K562 (cell line): ENCODE results near the gene AKR1C3. TPM values are rescaled to one million over a fixed set of nuclear protein-coding genes. Genes with fewer than 3 reads are reported as not detected.

Source experiments
- ATF1 ChIP-seq, 2 experiments: fragments of 450-650 bp in 1 of 2; IDR thresholded peaks; 2 replicates each; pipeline ENCODE4 v1.6.1; 2016; ENCODE audit warnings: missing compliant biosample characterization in 1 of 2, missing genetic modification characterization in 1 of 2
- CBX5 ChIP-seq: IDR thresholded peaks from 2 replicates; pipeline ENCODE4 v1.6.1; 2014; ENCODE audit warnings: low read depth, borderline replicate concordance
- CEBPB ChIP-seq: fragments of 450-650 bp; IDR thresholded peaks from 2 replicates; pipeline ENCODE4 v1.6.1; 2016; ENCODE audit warnings: missing genetic modification characterization, missing compliant biosample characterization
- GABPB2 ChIP-seq: fragments of 250-450 bp; sonication (Bioruptor Pico); conservative IDR thresholded peaks from 2 replicates; pipeline ENCODE4 v1.5.1; 2021; ENCODE audit warnings: mild to moderate bottlenecking
- KDM2B ChIP-seq: fragments of 250-450 bp; sonication (Bioruptor Pico); IDR thresholded peaks from 2 replicates; pipeline ENCODE4 v1.8.0; 2021; ENCODE audit warnings: mild to moderate bottlenecking, moderate library complexity
- KLF6 ChIP-seq: fragments of 250-450 bp; sonication (Bioruptor Pico); IDR thresholded peaks from 2 replicates; pipeline ENCODE4 v1.4.0; 2020; ENCODE audit warnings: mild to moderate bottlenecking, moderate library complexity, borderline replicate concordance
- MAFG ChIP-seq: fragments of 450-650 bp; conservative IDR thresholded peaks from 2 replicates; pipeline ENCODE4 v1.6.1; 2016; ENCODE audit warnings: missing genetic modification characterization, missing compliant biosample characterization
- MAFK ChIP-seq: IDR thresholded peaks from 2 replicates; pipeline ENCODE4 v1.6.1; 2011; ENCODE audit warnings: low read length, improper control_type of control experiment
- MYBL2 ChIP-seq, 2 experiments: fragments of 450-650 bp in 1 of 2; sonication (generic) in 1 of 2; formaldehyde crosslinking in 1 of 2; IDR thresholded peaks; 2 replicates each; pipeline versions ENCODE4 v1.6.1 to v1.8.1; 2017 to 2022; ENCODE audit warnings: borderline replicate concordance in 1 of 2, inconsistent platforms in 1 of 2, low read depth in 1 of 2, mild to moderate bottlenecking in 1 of 2, missing genetic modification reagents in 1 of 2, moderate library complexity in 1 of 2
- NELFE ChIP-seq: IDR thresholded peaks from 2 replicates; pipeline ENCODE4 v1.6.1; 2011; ENCODE audit warnings: mild to moderate bottlenecking; ENCODE audit not compliant: insufficient read depth, insufficient read length
- NFRKB ChIP-seq: fragments of 450-650 bp; IDR thresholded peaks from 2 replicates; pipeline ENCODE4 v1.6.1; 2016; ENCODE audit warnings: low read depth
- PHB2 ChIP-seq: fragments of 450-650 bp; IDR thresholded peaks from 2 replicates; pipeline ENCODE4 v1.6.1; 2017; ENCODE audit warnings: low read depth
- PRMT5 ChIP-seq: sonication (generic); formaldehyde crosslinking; IDR thresholded peaks from 2 replicates; pipeline ENCODE4 v1.5.0; 2020; ENCODE audit warnings: missing genetic modification reagents
- RBM22 ChIP-seq: fragments of 200-400 bp; formaldehyde crosslinking; IDR thresholded peaks from 2 replicates; pipeline ENCODE4 v1.6.1; 2018; ENCODE audit warnings: low read length, low read depth; ENCODE audit not compliant: poor library complexity, severe bottlenecking
- RBM39 ChIP-seq: fragments of 200-400 bp; formaldehyde crosslinking; optimal IDR thresholded peaks from 2 replicates; pipeline ENCODE3; 2018; ENCODE audit warnings: low read depth, low read length
- RFX1 ChIP-seq: fragments of 450-650 bp; IDR thresholded peaks from 2 replicates; pipeline ENCODE4 v1.6.1; 2016; ENCODE audit warnings: mild to moderate bottlenecking, moderate library complexity
- RNF219 ChIP-seq: fragments of 250-450 bp; sonication (Bioruptor Pico); IDR thresholded peaks from 2 replicates; pipeline ENCODE4 v1.5.0; 2022; ENCODE audit warnings: mild to moderate bottlenecking
- SMC3 ChIP-seq: conservative IDR thresholded peaks from 2 replicates; pipeline ENCODE4 v1.6.1; 2011; ENCODE audit warnings: low read depth, low read length, improper control_type of control experiment; ENCODE audit not compliant: insufficient read depth
- TAF7 ChIP-seq: fragments of 450-650 bp; IDR thresholded peaks from 2 replicates; pipeline ENCODE4 v1.6.1; 2016; ENCODE audit warnings: missing genetic modification characterization, missing compliant biosample characterization
- ZBTB9 ChIP-seq: fragments of 450-650 bp; formaldehyde crosslinking; IDR thresholded peaks from 2 replicates; pipeline ENCODE4 v1.4.0; 2020; ENCODE audit warnings: mild to moderate bottlenecking, moderate library complexity
- ZNF707 ChIP-seq: fragments of 250-450 bp; sonication (Bioruptor Pico); conservative IDR thresholded peaks from 2 replicates; pipeline ENCODE4 v1.8.0; 2022; ENCODE audit warnings: inconsistent platforms, mild to moderate bottlenecking, moderate library complexity
- ZNF764 ChIP-seq: fragments of 250-450 bp; sonication (Bioruptor Pico); IDR thresholded peaks from 2 replicates; pipeline ENCODE4 v1.4.0; 2020; ENCODE audit warnings: low read depth, mild to moderate bottlenecking, moderate library complexity
- polyA plus RNA-seq, 8 experiments: library from polyadenylated mRNA; depleted of rRNA in 4 of 8; stranded (reverse) in 5 of 8; unstranded in 3 of 8; fragments of >200 nt; fragmentation: Nextera tagmentation in 2 of 8; fragmentation: Illumina TruSeq in 1 of 8; extraction: Ambion mirVana in 2 of 8; extraction: Trizol in 1 of 8; gene quantifications; 2 replicates each; pipeline versions ENCODE4 v1.2.1 to v1.2.3, GENCODE V29; 2011 to 2014; ENCODE audit warnings: inconsistent platforms in 1 of 8, missing spikeins in 1 of 8
- total RNA-seq, 7 experiments: library from RNA; depleted of rRNA in 6 of 7; stranded (reverse); fragments of >200 nt in 6 of 7; fragmentation: Illumina TruSeq in 2 of 7; extraction: Trizol in 2 of 7; gene quantifications; 2 replicates each; pipeline versions ENCODE4 v1.2.1 to v1.2.3, GENCODE V29; 2011 to 2021; ENCODE audit warnings: low replicate concordance in 1 of 7
- TF ChIP-seq, protein P1 (sequence below): fragments of 250-450 bp; sonication (Bioruptor Pico); IDR thresholded peaks from 2 replicates; pipeline ENCODE4 v1.5.0; 2021
- TF ChIP-seq, protein P2 (sequence below): sonication (generic); formaldehyde crosslinking; IDR thresholded peaks from 2 replicates; pipeline ENCODE4 v1.8.1; 2022; ENCODE audit warnings: missing genetic modification reagents

AKR1C3 gene
- total and polyA plus RNA-seq, 9 of the 15 experiments (the other 6 are each of a cell fraction or from before 2014, with no cell fraction given), result 4.6 to 20.4 (median 10.1) TPM

GRCh38 chr10:5078547-5079180 lies 15.6 kb upstream of the AKR1C3 start (continued):
- no peak for TF ChIP-seq PHB2
- no peak for TF ChIP-seq KDM2B (CRISPR knock-in tag)
- TF ChIP-seq NELFE, result no peak
- TF ChIP-seq KLF6 (CRISPR knock-in tag), result no peak
- TF ChIP-seq ZNF764, result no peak
- no peak for TF ChIP-seq ATF1 (CRISPR knock-in tag; IDR thresholded peaks at IDR 0.05)
- 0 out of 2 replicates have a peak, but pooled peaks have one; percentile 15 for TF ChIP-seq ATF1 (tag; IDR thresholded peaks at IDR 0.05)
- no peak for TF ChIP-seq GABPB2 (CRISPR knock-in tag)
- TF ChIP-seq RNF219, result no peak
- no peak for TF ChIP-seq RFX1
- no peak for TF ChIP-seq SMC3
- TF ChIP-seq MAFK, result peak; percentile 96
- TF ChIP-seq, protein P1, sequence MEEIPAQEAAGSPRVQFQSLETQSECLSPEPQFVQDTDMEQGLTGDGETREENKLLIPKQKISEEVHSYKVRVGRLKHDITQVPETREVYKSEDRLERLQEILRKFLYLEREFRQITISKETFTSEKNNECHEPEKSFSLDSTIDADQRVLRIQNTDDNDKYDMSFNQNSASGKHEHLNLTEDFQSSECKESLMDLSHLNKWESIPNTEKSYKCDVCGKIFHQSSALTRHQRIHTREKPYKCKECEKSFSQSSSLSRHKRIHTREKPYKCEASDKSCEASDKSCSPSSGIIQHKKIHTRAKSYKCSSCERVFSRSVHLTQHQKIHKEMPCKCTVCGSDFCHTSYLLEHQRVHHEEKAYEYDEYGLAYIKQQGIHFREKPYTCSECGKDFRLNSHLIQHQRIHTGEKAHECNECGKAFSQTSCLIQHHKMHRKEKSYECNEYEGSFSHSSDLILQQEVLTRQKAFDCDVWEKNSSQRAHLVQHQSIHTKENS, result no peak
- TF ChIP-seq RBM39, result no peak
- no peak for TF ChIP-seq ZNF707 (CRISPR knock-in tag)
- TF ChIP-seq RBM22, result no peak
- peak; percentile 72; the same call in 1 of the 2 replicates for TF ChIP-seq NFRKB
- no peak for TF ChIP-seq MYBL2 (IDR thresholded peaks at IDR 0.05; ENCODE audit: low read depth)
- TF ChIP-seq MYBL2 (CRISPR knock-in tag; IDR thresholded peaks at IDR 0.05; ENCODE audit: borderline replicate concordance), result no peak
- TF ChIP-seq MAFG, result peak; percentile 95
- no peak for TF ChIP-seq ZBTB9 (CRISPR knock-in tag)
- TF ChIP-seq PRMT5 (CRISPR knock-in tag), result no peak
- TF ChIP-seq, protein P2, sequence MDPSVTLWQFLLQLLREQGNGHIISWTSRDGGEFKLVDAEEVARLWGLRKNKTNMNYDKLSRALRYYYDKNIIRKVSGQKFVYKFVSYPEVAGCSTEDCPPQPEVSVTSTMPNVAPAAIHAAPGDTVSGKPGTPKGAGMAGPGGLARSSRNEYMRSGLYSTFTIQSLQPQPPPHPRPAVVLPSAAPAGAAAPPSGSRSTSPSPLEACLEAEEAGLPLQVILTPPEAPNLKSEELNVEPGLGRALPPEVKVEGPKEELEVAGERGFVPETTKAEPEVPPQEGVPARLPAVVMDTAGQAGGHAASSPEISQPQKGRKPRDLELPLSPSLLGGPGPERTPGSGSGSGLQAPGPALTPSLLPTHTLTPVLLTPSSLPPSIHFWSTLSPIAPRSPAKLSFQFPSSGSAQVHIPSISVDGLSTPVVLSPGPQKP (CRISPR knock-in tag), result no peak
- TF ChIP-seq TAF7 (tag), result no peak
- no peak for TF ChIP-seq CEBPB (tag)
- TF ChIP-seq CBX5, result no peak
